ENCODE results near the gene TTLL12.
A peak's percentile ranks its signal among the peaks of the same experiment; 100 is the strongest.

The TTLL12 gene

GRCh38 chr22:43187171-43188099 lies 501 bp upstream of the TTLL12 start:
- Histone ChIP-seq H3K4me3 (peak overlapping the region; percentile 72 to 83), H3K4me1 (peaks cover 0 to 18% (median 16%) of the 10 kb centered on the region in 4 donors), H3K9me3 (no peaks in the 10 kb centered on the region), H3K36me3 (peaks cover 0 to 4% (median 4%) of the 10 kb centered on the region in 3 donors), H3K27ac (peak overlapping the region; percentile 77 to 87), H3K27me3 (no peaks in the 10 kb centered on the region)
- TF ChIP-seq, protein P1, sequence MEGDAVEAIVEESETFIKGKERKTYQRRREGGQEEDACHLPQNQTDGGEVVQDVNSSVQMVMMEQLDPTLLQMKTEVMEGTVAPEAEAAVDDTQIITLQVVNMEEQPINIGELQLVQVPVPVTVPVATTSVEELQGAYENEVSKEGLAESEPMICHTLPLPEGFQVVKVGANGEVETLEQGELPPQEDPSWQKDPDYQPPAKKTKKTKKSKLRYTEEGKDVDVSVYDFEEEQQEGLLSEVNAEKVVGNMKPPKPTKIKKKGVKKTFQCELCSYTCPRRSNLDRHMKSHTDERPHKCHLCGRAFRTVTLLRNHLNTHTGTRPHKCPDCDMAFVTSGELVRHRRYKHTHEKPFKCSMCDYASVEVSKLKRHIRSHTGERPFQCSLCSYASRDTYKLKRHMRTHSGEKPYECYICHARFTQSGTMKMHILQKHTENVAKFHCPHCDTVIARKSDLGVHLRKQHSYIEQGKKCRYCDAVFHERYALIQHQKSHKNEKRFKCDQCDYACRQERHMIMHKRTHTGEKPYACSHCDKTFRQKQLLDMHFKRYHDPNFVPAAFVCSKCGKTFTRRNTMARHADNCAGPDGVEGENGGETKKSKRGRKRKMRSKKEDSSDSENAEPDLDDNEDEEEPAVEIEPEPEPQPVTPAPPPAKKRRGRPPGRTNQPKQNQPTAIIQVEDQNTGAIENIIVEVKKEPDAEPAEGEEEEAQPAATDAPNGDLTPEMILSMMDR (IDR thresholded peaks at IDR 0.05) = peak; percentile 65 to 72
- peak; percentile 93 to 98 for DNase-seq
- intact Hi-C loops (cut with DNase I; ENCODE audit: low total_unique reads) = no loop called here

GRCh38 chr22:43185860-43186261 lies 1.1 kb downstream of the TTLL12 start:
- H3K27ac ChIP-seq = peak overlapping the region; percentile 70 to 83
- H3K36me3 ChIP-seq = peaks cover under 1 to 17% (median 9%) of the 10 kb centered on the region in 3 donors
- peak overlapping the region; percentile 72 to 83 for H3K4me3 ChIP-seq
- no peaks in the 10 kb centered on the region for H3K27me3 ChIP-seq
- no peaks in the 10 kb centered on the region for H3K9me3 ChIP-seq
- TF ChIP-seq, protein P1 (IDR thresholded peaks at IDR 0.05) = no peak
- intact Hi-C loops (cut with DNase I; ENCODE audit: low total_unique reads) = no loop called here
- DNase-seq = peak in 1 of 2 donors; percentile 79
- peaks cover 0 to 18% (median 16%) of the 10 kb centered on the region in 4 donors for H3K4me1 ChIP-seq

DNA sequence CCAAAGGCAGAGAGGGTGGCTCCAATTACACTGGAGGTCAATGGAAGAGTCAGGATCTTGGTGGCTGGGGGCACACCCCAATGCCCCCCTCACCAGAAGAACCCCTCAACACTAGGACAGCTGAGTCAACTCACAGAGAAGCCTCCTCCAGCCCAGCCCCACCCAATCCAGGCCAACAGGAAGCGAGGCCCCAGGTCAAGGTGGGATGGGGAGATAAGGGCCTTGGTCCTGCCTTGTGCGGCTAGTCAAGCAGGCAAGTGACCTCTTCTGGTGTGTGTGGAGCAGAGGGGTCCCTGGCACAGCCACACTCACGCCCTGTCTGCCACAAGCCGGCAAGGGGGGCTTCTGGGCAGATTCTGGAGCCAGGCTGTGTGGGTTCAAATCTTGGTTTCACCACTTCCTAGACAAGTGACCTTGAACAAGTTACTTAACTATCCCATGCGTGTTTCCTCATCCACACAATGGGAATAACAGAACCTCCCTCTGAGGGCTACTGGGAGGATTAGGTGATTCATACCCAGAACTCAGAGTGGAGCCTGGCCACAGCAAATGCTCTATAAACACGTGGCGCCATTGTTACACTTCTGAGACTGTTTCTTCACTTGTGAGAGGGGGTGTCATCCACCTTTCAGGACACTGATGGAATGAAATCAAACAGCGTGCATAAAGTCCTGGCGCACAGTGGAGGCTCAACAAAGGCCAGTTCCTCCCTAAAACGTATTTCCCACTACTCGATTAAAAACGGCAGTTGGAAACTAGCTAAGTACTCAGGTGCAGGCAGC lies 3.2 kb downstream of the TTLL12 start:
- H3K4me3 ChIP-seq = no peak overlapping the region
- H3K27me3 ChIP-seq = no peaks in the 10 kb centered on the region
- H3K36me3 ChIP-seq = peaks cover 22 to 39% (median 23%) of the 10 kb centered on the region in 3 donors
- H3K9me3 ChIP-seq = no peaks in the 10 kb centered on the region
- H3K4me1 ChIP-seq = peaks cover 0 to 18% (median 16%) of the 10 kb centered on the region in 4 donors
- H3K27ac ChIP-seq = no peak overlapping the region
- DNase-seq = no peak
- TF ChIP-seq, protein P1 (IDR thresholded peaks at IDR 0.05) = no peak
- intact Hi-C loops (cut with DNase I; ENCODE audit: low total_unique reads) = no loop called here

DNA sequence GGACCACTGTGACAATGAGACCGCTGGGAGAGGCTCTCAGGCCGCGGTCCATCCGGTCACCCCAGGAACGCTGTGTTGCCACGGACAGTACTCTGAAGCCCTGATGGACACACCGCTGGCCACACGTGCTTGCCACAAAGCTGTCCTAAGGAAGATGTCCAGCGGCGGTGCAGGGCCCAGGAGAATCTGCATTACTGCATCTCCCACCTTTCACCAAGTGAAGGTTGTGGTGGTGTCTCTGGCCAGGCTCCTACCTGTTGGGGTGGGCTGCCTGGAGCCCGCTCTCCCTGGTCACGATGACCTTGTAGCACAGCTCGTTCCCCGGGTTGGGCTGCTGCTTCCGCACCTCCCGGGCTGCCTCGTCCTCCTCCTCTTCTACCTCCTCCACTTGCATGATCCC lies 4.2 kb downstream of the TTLL12 start:
- Histone ChIP-seq H3K9me3 (no peaks in the 10 kb centered on the region), H3K4me1 (peaks cover 0 to 18% (median 16%) of the 10 kb centered on the region in 4 donors), H3K36me3 (peaks cover 22 to 48% (median 32%) of the 10 kb centered on the region in 3 donors), H3K27me3 (no peaks in the 10 kb centered on the region), H3K27ac (no peak overlapping the region), H3K4me3 (no peak overlapping the region)
- no peak for DNase-seq
- TF ChIP-seq, protein P1 (IDR thresholded peaks at IDR 0.05) = no peak
- intact Hi-C loops (cut with DNase I; ENCODE audit: low total_unique reads) = no loop called here

DNA sequence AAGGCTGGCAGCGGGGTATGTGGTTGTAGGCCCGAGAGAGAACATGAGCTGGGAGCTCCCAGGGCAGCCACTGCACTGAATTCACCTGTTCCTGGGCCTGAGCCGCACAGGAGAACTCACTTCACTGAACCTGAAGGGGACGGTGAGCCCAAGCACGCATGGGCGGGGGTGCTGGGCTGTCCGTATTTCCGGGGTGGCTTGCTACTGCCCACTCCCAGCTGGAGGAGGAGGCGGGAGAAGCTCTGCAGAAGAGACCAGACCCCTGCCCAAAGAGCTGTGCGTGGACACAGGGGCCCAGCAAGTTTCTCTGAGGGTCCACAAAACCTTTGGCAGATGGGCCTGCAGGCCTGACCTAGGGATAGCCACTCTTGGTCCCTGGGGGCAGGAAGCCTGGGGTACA lies 4.8 kb downstream of the TTLL12 start:
- Histone ChIP-seq H3K36me3 (peaks cover 22 to 54% (median 32%) of the 10 kb centered on the region in 3 donors), H3K4me3 (no peak overlapping the region), H3K9me3 (no peaks in the 10 kb centered on the region), H3K27ac (no peak overlapping the region), H3K27me3 (no peaks in the 10 kb centered on the region), H3K4me1 (peaks cover 0 to 18% (median 15%) of the 10 kb centered on the region in 4 donors)
- DNase-seq = no peak
- TF ChIP-seq, protein P1 (IDR thresholded peaks at IDR 0.05) = no peak
- intact Hi-C loops (cut with DNase I; ENCODE audit: low total_unique reads) = no loop called here
